ENCODE measurements around the gene CACNA1C. TPM values are rescaled to one million over a fixed set of nuclear protein-coding genes. Genes with fewer than 3 reads are reported as not detected.

The CACNA1C gene
- total and polyA plus RNA-seq, 10 of the 15 experiments (the other 5 are each of a cell fraction or from before 2014, with no cell fraction given), result under 0.01 to 0.15 (median 0.09) TPM; not detected in 5

GRCh38 chr12:2286047-2286446 lies 233.3 kb downstream of the CACNA1C start (continued):
- TF ChIP-seq RBBP5 (conservative IDR thresholded peaks at IDR 0.05) (no peak), HSF1 (IDR thresholded peaks at IDR 0.05; ENCODE audit: low read depth, low read length) (no peak), YY1 (IDR thresholded peaks at IDR 0.05; ENCODE audit: low read depth, low read length) (no peak), ZBTB33 (IDR thresholded peaks at IDR 0.05) (no peak), SMAD1 (IDR thresholded peaks at IDR 0.05; ENCODE audit: low read depth, partially characterized antibody) (no peak)

GRCh38 chr12:2286461-2287131 lies 233.8 kb downstream of the CACNA1C start:
- H3K9me3 ChIP-seq (replicated peaks; ENCODE audit: control insufficient read depth, insufficient read depth, low read length), result peaks cover 2% of the 10 kb centered on the region; the same call in 1 of the 3 replicates
- ChIA-PET POLR2A (no interaction called here), RAD21 (ENCODE audit: unreplicated experiment) (no interaction called here), SMC1A (ENCODE audit: uncharacterized antibody, unreplicated experiment) (interaction anchor here (1.0 kb wide), 1 partner anchor 10 kb away, joined by 3 read pairs; no protein-coding TSS in a partner anchor), CTCF (interaction anchor here (0.9 to 1.1 kb wide), 3 partner anchors 103 to 229 kb away, joined by 3 read pairs; no protein-coding TSS in a partner anchor)
- TF ChIP-seq MEF2B (IDR thresholded peaks at IDR 0.05; ENCODE audit: partially characterized antibody, poor library complexity, severe bottlenecking), result no peak
- no peak for ATAC-seq
- H3K36me3 ChIP-seq (ENCODE audit: control insufficient read depth in 2 of 2, insufficient read depth in 2 of 2, low read length in 1 of 2), result no peaks in the 10 kb centered on the region
- H3K4me2 ChIP-seq (ENCODE audit: control insufficient read depth, insufficient read depth), result no peak overlapping the region
- H3K4me3 ChIP-seq, result no peak overlapping the region
- in situ Hi-C loops (cut with MboI), result no loop called here
- H3K9ac ChIP-seq (ENCODE audit: control insufficient read depth, insufficient read depth, low read length), result no peak overlapping the region
- H3K27me3 ChIP-seq (replicated peaks in 1 of 2; ENCODE audit: control insufficient read depth in 2 of 2, insufficient read depth in 2 of 2, low read length in 1 of 2), result no peaks in the 10 kb centered on the region; a peak in 1 of 4 replicates
- DNase-seq (ENCODE audit: low read depth, low spot score), result no peak
- no peak overlapping the region for H2AFZ ChIP-seq (ENCODE audit: control insufficient read depth, low read depth, low read length)
- no peaks in the 10 kb centered on the region for H3K4me1 ChIP-seq (ENCODE audit: control insufficient read depth, insufficient read depth, low read length)
- H4K20me1 ChIP-seq (ENCODE audit: control insufficient read depth, insufficient read depth), result no peaks in the 10 kb centered on the region
- BruUV-seq (replicated peaks), result no TSS peak
- no peak overlapping the region for H3K27ac ChIP-seq (ENCODE audit: control insufficient read depth, insufficient read depth)
- no peaks in the 10 kb centered on the region for H3K79me2 ChIP-seq (ENCODE audit: control insufficient read depth, insufficient read depth, low read length)
- intact Hi-C loops (cut with micrococcal nuclease; ENCODE audit: unreplicated experiment), result loop anchor here (10.0 kb wide), 1 partner anchor 492 kb away; no protein-coding TSS in a partner anchor
- no peak for FAIRE-seq
- WGBS (ENCODE audit: insufficient coverage, insufficient replicate concordance, low lambda C conversion rate, missing lambda C conversion rate), result 37% methylated on average over 9 of the region's 9 CpGs

Measured in GM12878 (cell line).